HEK293 (cell line): Measurements from ENCODE around the gene FRMD6.
"Not testable (repeated sequence)": the region's sequence is repeated elsewhere in the genome, so short reads cannot be mapped to it uniquely, and the experiment has no call there.

ENCODE experiments used
- CTCF ChIA-PET: fragments of 350-600 bp; formaldehyde crosslinking; extraction: SDS; loops from one replicate; lab custom pipeline; 2021; ENCODE audit warnings: antibody characterized with exemption; lab: Yijun Ruan, JAX
- POLR2A ChIA-PET: fragments of 300-600 bp; formaldehyde crosslinking; extraction: SDS; loops from one replicate; lab custom pipeline; 2020; ENCODE audit warnings: antibody characterized with exemption, inconsistent platforms; lab: Yijun Ruan, JAX
- H3K27ac ChIP-seq: fragments of 200-500 bp; sonication (Bioruptor generic); 2 replicates; pipeline ENCODE4 v1.5.1; 2014; ENCODE audit warnings: low read depth, low read length, control low read depth, inconsistent platforms; ENCODE audit errors: extremely low read depth
- H3K36me3 ChIP-seq, 2 experiments: fragments of 200-500 bp in 1 of 2; sonication (Bioruptor generic) in 1 of 2; 1 replicate in 1 of 2; 2 replicates in 1 of 2; pipeline ENCODE4 v1.5.1; 2014 to 2017; ENCODE audit warnings: inconsistent platforms in 2 of 2, low read length in 2 of 2; ENCODE audit not compliant: control insufficient read depth in 2 of 2, insufficient read depth in 1 of 2
- H3K4me1 ChIP-seq: fragments of 200-500 bp; sonication (Bioruptor generic); 2 replicates; pipeline ENCODE4 v1.5.1; 2014; ENCODE audit warnings: mild to moderate bottlenecking, low read length, inconsistent platforms; ENCODE audit not compliant: control insufficient read depth, insufficient read depth
- H3K4me3 ChIP-seq: 2 replicates; pipeline ENCODE4 v1.5.1; 2011; ENCODE audit warnings: low read depth, mild to moderate bottlenecking, control low read depth, low read length, moderate library complexity
- H3K9me3 ChIP-seq: fragments of 200-500 bp; sonication (Bioruptor generic); 2 replicates; pipeline ENCODE4 v1.5.1; 2014; ENCODE audit warnings: low read depth, low read length, inconsistent platforms; ENCODE audit not compliant: control insufficient read depth, insufficient read depth
- ATF2 ChIP-seq: fragments of 450-650 bp; formaldehyde crosslinking; IDR thresholded peaks from 2 replicates; pipeline ENCODE4 v1.5.1; 2016; ENCODE audit warnings: missing biosample characterization, missing genetic modification characterization, low read depth
- BCL6B ChIP-seq: fragments of 450-650 bp; formaldehyde crosslinking; IDR thresholded peaks from 2 replicates; pipeline ENCODE4 v1.5.1; 2017; ENCODE audit warnings: missing biosample characterization, missing genetic modification characterization
- GFI1B ChIP-seq: fragments of 450-650 bp; formaldehyde crosslinking; IDR thresholded peaks from 2 replicates; pipeline ENCODE4 v1.5.1; 2016; ENCODE audit warnings: missing biosample characterization, missing genetic modification characterization
- SETDB1 ChIP-seq: IDR thresholded peaks from one replicate; pipeline ENCODE4 v1.6.1; 2017; ENCODE audit warnings: mild to moderate bottlenecking, low read length, moderate library complexity, mixed read lengths; ENCODE audit not compliant: insufficient read length
- TRIM28 ChIP-seq: IDR thresholded peaks from 2 replicates; pipeline ENCODE4 v1.6.1; 2011; ENCODE audit warnings: low read length, control low read depth, borderline replicate concordance
- ZNF184 ChIP-seq: fragments of 450-650 bp; IDR thresholded peaks from 2 replicates; pipeline ENCODE4 v1.5.1; 2018; ENCODE audit warnings: missing biosample characterization, mild to moderate bottlenecking, missing genetic modification characterization
- ZNF211 ChIP-seq: fragments of 450-650 bp; formaldehyde crosslinking; IDR thresholded peaks from 2 replicates; pipeline ENCODE4 v1.5.1; 2016; ENCODE audit warnings: low read depth, missing biosample characterization, missing genetic modification characterization
- ZNF280C ChIP-seq: fragments of 450-650 bp; formaldehyde crosslinking; IDR thresholded peaks from 2 replicates; pipeline ENCODE4 v1.5.1; 2016; ENCODE audit warnings: missing biosample characterization, missing genetic modification characterization
- ZNF335 ChIP-seq: fragments of 450-650 bp; formaldehyde crosslinking; conservative IDR thresholded peaks from 2 replicates; pipeline ENCODE4 v1.5.1; 2016; ENCODE audit warnings: missing biosample characterization, missing genetic modification characterization
- ZNF404 ChIP-seq: fragments of 450-650 bp; formaldehyde crosslinking; IDR thresholded peaks from 2 replicates; pipeline ENCODE4 v1.5.1; 2017; ENCODE audit warnings: missing biosample characterization, missing genetic modification characterization
- ZNF416 ChIP-seq: fragments of 450-650 bp; formaldehyde crosslinking; IDR thresholded peaks from 2 replicates; pipeline ENCODE4 v1.5.1; 2016; ENCODE audit warnings: missing biosample characterization, missing genetic modification characterization
- ZNF561 ChIP-seq: fragments of 450-650 bp; IDR thresholded peaks from 2 replicates; pipeline ENCODE4 v1.5.1; 2018; ENCODE audit warnings: missing biosample characterization, missing genetic modification characterization, borderline replicate concordance
- ZNF777 ChIP-seq: fragments of 450-650 bp; formaldehyde crosslinking; IDR thresholded peaks from 2 replicates; pipeline ENCODE4 v1.5.1; 2017; ENCODE audit warnings: missing biosample characterization, missing genetic modification characterization, borderline replicate concordance
- ZNF791 ChIP-seq: fragments of 450-650 bp; formaldehyde crosslinking; IDR thresholded peaks from 2 replicates; pipeline ENCODE4 v1.5.1; 2016; ENCODE audit warnings: missing biosample characterization, missing genetic modification characterization
- ZSCAN30 ChIP-seq: fragments of 450-650 bp; IDR thresholded peaks from 2 replicates; pipeline ENCODE4 v1.5.1; 2018; ENCODE audit warnings: missing biosample characterization, mild to moderate bottlenecking, missing genetic modification characterization, moderate library complexity

The FRMD6 gene

GRCh38 chr14:51744372-51745130 lies 92.8 kb downstream of the FRMD6 start (continued):
- no peak for TF ChIP-seq ZNF184
- TF ChIP-seq ZNF211 (tag by site-specific recombination), result no peak

- H3K4me1 ChIP-seq, H3K27ac ChIP-seq, H3K36me3 ChIP-seq, H3K4me3 ChIP-seq, POLR2A ChIA-PET, CTCF ChIA-PET, H3K9me3 ChIP-seq: not testable (repeated sequence)
Measured at GRCh38 chr14:51746823-51747222, 95.1 kb downstream of the FRMD6 start.

DNA sequence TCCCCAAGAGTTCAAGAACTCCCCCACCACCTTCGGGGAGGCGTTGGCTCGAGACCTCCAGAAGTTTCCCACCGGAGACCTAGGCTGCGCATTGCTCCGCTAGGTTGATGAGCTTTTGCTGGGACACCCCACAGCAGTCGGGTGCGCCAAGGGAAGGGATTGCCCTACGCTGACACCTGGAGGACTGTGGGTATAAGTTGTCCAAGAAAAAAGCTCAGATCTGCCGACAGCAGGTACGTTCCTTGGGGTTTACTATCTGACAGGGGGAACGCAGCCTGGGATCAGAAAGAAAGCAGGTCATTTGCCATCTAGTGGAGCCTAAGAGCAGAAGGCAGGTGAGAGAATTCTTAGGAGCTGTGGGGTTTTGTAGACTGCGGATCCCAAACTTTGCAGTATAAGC lies 98.8 kb downstream of the FRMD6 start:
- Histone ChIP-seq H3K36me3 (no peaks in the 10 kb centered on the region), H3K9me3 (no peaks in the 10 kb centered on the region), H3K4me1 (no peaks in the 10 kb centered on the region), H3K27ac (no peak overlapping the region), H3K4me3 (no peak overlapping the region)
- POLR2A ChIA-PET, result no interaction called here
- no peak for TF ChIP-seq TRIM28
- no peak for TF ChIP-seq ZNF211 (tag by site-specific recombination)
- no peak for TF ChIP-seq SETDB1
- TF ChIP-seq ZNF561 (tag by site-specific recombination), result no peak
- CTCF ChIA-PET, result interaction anchor here (0.6 to 2.1 kb wide), 6 partner anchors 11 to 472 kb away, joined by 3 to 6 read pairs (median 4); partner anchors contain the start of gene FRMD6

DNA sequence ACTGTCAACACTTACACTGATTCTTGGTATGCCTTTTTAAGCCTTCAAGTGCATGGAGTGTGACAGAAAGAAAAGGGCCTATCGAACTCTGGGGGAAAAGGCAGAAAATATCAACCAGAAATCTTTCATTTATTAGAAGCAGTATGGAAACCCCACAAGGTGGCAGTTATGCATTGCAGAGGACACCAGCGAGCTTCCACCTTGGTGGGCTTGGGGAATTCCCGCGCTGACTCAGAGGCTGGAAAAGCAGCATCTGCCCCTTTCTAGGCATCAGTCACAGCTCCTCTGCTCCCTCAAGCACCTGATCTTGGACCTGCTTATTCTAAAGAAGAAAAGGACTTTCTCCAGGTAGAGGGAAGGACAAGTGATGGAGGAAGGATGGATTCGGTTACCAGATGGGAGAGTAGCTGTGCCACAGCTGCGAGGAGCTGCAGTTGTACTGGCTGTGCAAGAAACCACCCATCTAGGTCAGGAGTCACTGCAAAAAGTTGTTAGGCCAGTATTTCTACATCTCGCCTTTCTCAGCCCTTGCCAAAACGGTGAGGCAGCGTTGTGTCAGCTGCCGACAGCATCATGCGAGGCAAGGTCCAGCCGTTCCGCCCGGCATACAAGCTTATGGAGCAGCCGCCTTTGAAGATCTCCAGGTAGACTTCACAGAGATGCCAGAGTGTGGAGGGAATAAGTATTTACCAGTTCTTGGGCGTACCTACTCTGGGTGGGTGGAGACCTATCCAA lies 100.1 kb downstream of the FRMD6 start:
- H3K9me3 ChIP-seq, POLR2A ChIA-PET, H3K4me3 ChIP-seq, H3K4me1 ChIP-seq, H3K36me3 ChIP-seq, H3K27ac ChIP-seq: not testable (repeated sequence)
- CTCF ChIA-PET, result interaction anchor here (0.6 to 1.0 kb wide), 2 partner anchors 17 to 24 kb away, joined by 3 to 4 read pairs; no protein-coding TSS in a partner anchor

DNA sequence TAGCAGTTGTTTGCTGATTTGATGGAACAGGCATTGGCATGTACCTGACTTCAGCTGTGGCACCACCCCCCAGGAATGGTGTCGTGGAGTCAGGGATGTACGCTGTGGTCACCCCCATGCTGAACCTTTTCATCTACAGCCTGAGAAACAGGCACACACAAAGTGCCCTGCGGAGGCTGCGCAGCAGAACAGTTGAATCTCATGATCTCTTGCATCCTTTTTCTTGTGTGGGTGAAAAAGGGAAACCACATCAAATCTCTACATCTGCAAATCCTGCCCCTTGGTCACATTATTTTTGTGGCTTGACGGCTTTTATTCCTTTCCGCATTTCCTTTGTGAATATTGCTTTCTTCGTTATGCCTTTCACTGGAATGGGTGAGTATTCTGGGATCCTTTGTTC lies 106.0 kb downstream of the FRMD6 start:
- POLR2A ChIA-PET, H3K4me3 ChIP-seq, H3K4me1 ChIP-seq, H3K36me3 ChIP-seq, H3K27ac ChIP-seq, CTCF ChIA-PET, H3K9me3 ChIP-seq: not testable (repeated sequence)

GRCh38 chr14:51759950-51760349 lies 108.2 kb downstream of the FRMD6 start:
- ChIA-PET POLR2A (no interaction called here), CTCF (no interaction called here)
- Histone ChIP-seq H3K9me3 (no peaks in the 10 kb centered on the region), H3K4me3 (no peak overlapping the region), H3K27ac (no peak overlapping the region), H3K4me1 (no peaks in the 10 kb centered on the region), H3K36me3 (no peaks in the 10 kb centered on the region)
- no peak for TF ChIP-seq ZNF791 (tag by site-specific recombination)
- TF ChIP-seq ZNF777 (tag by site-specific recombination), result no peak
- TF ChIP-seq ZNF211 (tag by site-specific recombination), result no peak
- no peak for TF ChIP-seq GFI1B (tag by site-specific recombination)
- no peak for TF ChIP-seq BCL6B (tag by site-specific recombination)
- TF ChIP-seq ZNF404 (tag by site-specific recombination), result no peak
- TF ChIP-seq ZNF416, result no peak
- no peak for TF ChIP-seq ATF2 (tag by site-specific recombination)
- no peak for TF ChIP-seq ZNF280C
- no peak for TF ChIP-seq ZNF335 (tag by site-specific recombination)
- TF ChIP-seq ZSCAN30 (tag by site-specific recombination), result no peak
